HG02970 (cell line): ENCODE data around the gene NFASC.

Experiments used
- ATAC-seq: cut with Tn5 transposase; IDR thresholded peaks from one replicate; pipeline ENCODE4 v1.9.1; 2021; ENCODE audit warnings: mild to moderate bottlenecking, moderate library complexity, moderate number of reproducible peaks; ENCODE audit not compliant: unreplicated experiment, low FRiP score

Gene NFASC

GRCh38 chr1:204924013-204924759 is 53.5 kb downstream of the NFASC start:
- ATAC-seq, result no peak

- no peak for ATAC-seq
These were observed 55.0 kb downstream of the NFASC start for GRCh38 chr1:204925701-204926100.

- ATAC-seq, result no peak
These were observed 57.3 kb downstream of the NFASC start for GRCh38 chr1:204927673-204928641.

- ATAC-seq, result no peak
These were observed 58.2 kb downstream of the NFASC start for GRCh38 chr1:204928671-204929486.

- ATAC-seq, result no peak
These were observed 59.0 kb downstream of the NFASC start for GRCh38 chr1:204929487-204930154.

- ATAC-seq, result no peak
These were observed 59.5 kb downstream of the NFASC start for GRCh38 chr1:204930155-204930523.

- no peak for ATAC-seq
These were observed 60.7 kb downstream of the NFASC start for GRCh38 chr1:204931313-204931712.

GRCh38 chr1:204931768-204932572 is 61.3 kb downstream of the NFASC start:
- ATAC-seq, result no peak

GRCh38 chr1:204932573-204932909 is 61.9 kb downstream of the NFASC start:
- no peak for ATAC-seq

GRCh38 chr1:204935155-204935554 is 64.5 kb downstream of the NFASC start:
- ATAC-seq, result no peak

GRCh38 chr1:204936765-204937164 is 66.1 kb downstream of the NFASC start:
- no peak for ATAC-seq

- ATAC-seq, result no peak
These were observed 67.2 kb downstream of the NFASC start for GRCh38 chr1:204937901-204938300.

- no peak for ATAC-seq
These were observed 69.9 kb downstream of the NFASC start for GRCh38 chr1:204940591-204940990.

GRCh38 chr1:204941421-204942338 is 71.0 kb downstream of the NFASC start:
- ATAC-seq, result no peak

- ATAC-seq, result no peak
These were observed 72.8 kb downstream of the NFASC start for GRCh38 chr1:204943495-204943894.

GRCh38 chr1:204944662-204945061 is 74.0 kb downstream of the NFASC start:
- ATAC-seq, result no peak

- no peak for ATAC-seq
These were observed 74.9 kb downstream of the NFASC start for GRCh38 chr1:204945565-204945977.

- ATAC-seq, result no peak
These were observed 76.0 kb downstream of the NFASC start for GRCh38 chr1:204946640-204947039.
